Measurements from ENCODE around the gene RIN2.

The RIN2 gene

DNA sequence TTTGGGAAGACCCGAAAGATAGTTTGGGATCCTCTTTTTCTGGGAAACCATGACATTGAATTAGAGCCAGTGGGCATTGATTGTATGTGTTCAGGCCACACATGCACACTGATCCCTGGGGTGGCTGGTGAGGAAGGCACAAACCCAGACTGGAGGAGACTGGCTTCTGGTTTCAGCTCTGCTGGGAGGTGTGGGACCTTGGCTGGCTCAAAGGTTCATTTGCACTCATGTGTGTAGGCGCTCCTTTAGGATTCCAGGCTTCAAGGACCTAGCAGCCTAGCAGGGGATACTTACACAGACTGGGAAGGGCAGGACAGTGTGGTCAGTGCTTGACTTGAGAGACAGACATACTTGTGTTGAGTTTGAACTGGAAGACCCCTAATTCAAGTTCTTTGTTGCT is 7.2 kb downstream of the RIN2 start:
- Histone ChIP-seq H3K4me3 (ENCODE audit: extremely low read depth, insufficient read depth, low read length, poor library complexity, severe bottlenecking) (no peak overlapping the region), H3K27ac (ENCODE audit: low read depth, low read length, severe bottlenecking) (no peak overlapping the region), H3K4me1 (ENCODE audit: control insufficient read depth, insufficient read depth, low read length, poor library complexity, severe bottlenecking) (peaks cover 20% of the 10 kb centered on the region), H3K9me3 (ENCODE audit: control insufficient read depth, low read length) (no peaks in the 10 kb centered on the region), H3K36me3 (ENCODE audit: control insufficient read depth, insufficient read depth, low read length) (peaks cover 25% of the 10 kb centered on the region)
- WGBS, 2 experiments (ENCODE audit: insufficient coverage in 2 of 2), result 75 to 100% methylated on average over 1 to 2 of the region's 2 CpGs

DNA sequence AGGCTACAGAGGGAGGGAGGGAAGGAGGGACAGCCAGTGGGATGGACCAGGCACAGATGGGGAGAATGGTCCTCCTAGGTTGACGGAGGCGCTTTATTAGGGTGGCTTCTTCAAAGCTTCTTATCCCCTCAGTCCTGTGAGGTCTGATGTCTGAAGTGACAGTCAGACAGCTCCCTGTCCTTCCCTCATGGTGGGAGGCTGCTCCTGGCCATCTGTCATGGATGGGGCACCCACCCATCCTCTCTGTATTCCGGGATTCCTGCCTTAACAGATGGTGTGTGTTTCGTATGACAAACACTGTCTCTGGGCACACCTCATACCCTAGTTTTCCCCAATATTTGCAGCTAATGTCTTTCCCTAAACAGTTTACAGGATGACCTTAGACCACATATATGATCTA is 7.9 kb downstream of the RIN2 start:
- Histone ChIP-seq H3K4me3 (ENCODE audit: extremely low read depth, insufficient read depth, low read length, poor library complexity, severe bottlenecking) (no peak overlapping the region), H3K4me1 (ENCODE audit: control insufficient read depth, insufficient read depth, low read length, poor library complexity, severe bottlenecking) (peaks cover 26% of the 10 kb centered on the region), H3K36me3 (ENCODE audit: control insufficient read depth, insufficient read depth, low read length) (peaks cover 19% of the 10 kb centered on the region), H3K27ac (ENCODE audit: low read depth, low read length, severe bottlenecking) (no peak overlapping the region), H3K9me3 (ENCODE audit: control insufficient read depth, low read length) (no peaks in the 10 kb centered on the region)
- 88 to 97% methylated on average over 2 to 4 of the region's 4 CpGs for WGBS, 2 experiments (ENCODE audit: insufficient coverage in 2 of 2)

- H3K4me1 ChIP-seq (ENCODE audit: control insufficient read depth, insufficient read depth, low read length, poor library complexity, severe bottlenecking), result peaks cover 30% of the 10 kb centered on the region
- H3K9me3 ChIP-seq (ENCODE audit: control insufficient read depth, low read length), result no peaks in the 10 kb centered on the region
- WGBS, 2 experiments (ENCODE audit: insufficient coverage in 2 of 2), result 70 to 92% methylated on average over 2 to 3 of the region's 4 CpGs
- H3K27ac ChIP-seq (ENCODE audit: low read depth, low read length, severe bottlenecking), result no peak overlapping the region
- peaks cover 13% of the 10 kb centered on the region for H3K36me3 ChIP-seq (ENCODE audit: control insufficient read depth, insufficient read depth, low read length)
- H3K4me3 ChIP-seq (ENCODE audit: extremely low read depth, insufficient read depth, low read length, poor library complexity, severe bottlenecking), result no peak overlapping the region
Measured at GRCh38 chr20:19767070-19767469, 9.0 kb downstream of the RIN2 start.

- Histone ChIP-seq H3K36me3 (ENCODE audit: control insufficient read depth, insufficient read depth, low read length) (peaks cover 13% of the 10 kb centered on the region), H3K27ac (ENCODE audit: low read depth, low read length, severe bottlenecking) (no peak overlapping the region), H3K4me1 (ENCODE audit: control insufficient read depth, insufficient read depth, low read length, poor library complexity, severe bottlenecking) (peaks cover 28% of the 10 kb centered on the region), H3K4me3 (ENCODE audit: extremely low read depth, insufficient read depth, low read length, poor library complexity, severe bottlenecking) (no peak overlapping the region), H3K9me3 (ENCODE audit: control insufficient read depth, low read length) (no peaks in the 10 kb centered on the region)
- 91 to 100% methylated on average over 6 of the region's 7 CpGs for WGBS, 2 experiments (ENCODE audit: insufficient coverage in 2 of 2)
Measured at GRCh38 chr20:19768325-19768842, 10.3 kb downstream of the RIN2 start.

- no peaks in the 10 kb centered on the region for H3K9me3 ChIP-seq (ENCODE audit: control insufficient read depth, low read length)
- H3K36me3 ChIP-seq (ENCODE audit: control insufficient read depth, insufficient read depth, low read length), result peaks cover 13% of the 10 kb centered on the region
- 80 to 88% methylated on average over 1 to 2 of the region's 2 CpGs for WGBS, 2 experiments (ENCODE audit: insufficient coverage in 2 of 2)
- H3K4me1 ChIP-seq (ENCODE audit: control insufficient read depth, insufficient read depth, low read length, poor library complexity, severe bottlenecking), result peaks cover 19% of the 10 kb centered on the region
- H3K27ac ChIP-seq (ENCODE audit: low read depth, low read length, severe bottlenecking), result no peak overlapping the region
- no peak overlapping the region for H3K4me3 ChIP-seq (ENCODE audit: extremely low read depth, insufficient read depth, low read length, poor library complexity, severe bottlenecking)
Measured at GRCh38 chr20:19769507-19769906, 11.4 kb downstream of the RIN2 start.

- H3K4me3 ChIP-seq (ENCODE audit: extremely low read depth, insufficient read depth, low read length, poor library complexity, severe bottlenecking), result no peak overlapping the region
- no peaks in the 10 kb centered on the region for H3K9me3 ChIP-seq (ENCODE audit: control insufficient read depth, low read length)
- H3K4me1 ChIP-seq (ENCODE audit: control insufficient read depth, insufficient read depth, low read length, poor library complexity, severe bottlenecking), result peaks cover 19% of the 10 kb centered on the region
- WGBS, 2 experiments (ENCODE audit: insufficient coverage in 2 of 2), result 45 to 47% methylated on average over 6 of the region's 6 CpGs
- H3K27ac ChIP-seq (ENCODE audit: low read depth, low read length, severe bottlenecking), result no peak overlapping the region
- peaks cover 13% of the 10 kb centered on the region for H3K36me3 ChIP-seq (ENCODE audit: control insufficient read depth, insufficient read depth, low read length)
Measured at GRCh38 chr20:19770375-19770774, 12.3 kb downstream of the RIN2 start.

DNA sequence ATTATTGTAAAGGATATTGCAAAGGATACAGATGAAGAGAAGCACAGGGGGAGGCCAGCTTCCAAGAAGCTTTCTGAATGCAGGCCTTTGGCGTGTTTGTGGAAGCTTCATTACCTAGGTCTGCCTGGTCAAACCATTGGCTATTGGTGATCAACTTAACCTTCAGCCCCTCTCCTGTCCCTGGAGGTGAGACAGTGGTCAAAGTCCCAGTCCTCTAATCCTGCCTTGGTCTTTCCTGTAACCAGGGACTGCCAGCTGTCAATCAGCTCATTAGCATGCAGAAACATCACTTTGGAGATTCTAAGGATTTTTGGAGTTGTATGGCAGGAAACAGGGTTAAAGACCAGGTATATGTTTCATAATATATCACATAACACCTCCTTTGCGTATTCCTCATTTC is 13.0 kb downstream of the RIN2 start:
- Histone ChIP-seq H3K27ac (ENCODE audit: low read depth, low read length, severe bottlenecking) (no peak overlapping the region), H3K4me3 (ENCODE audit: extremely low read depth, insufficient read depth, low read length, poor library complexity, severe bottlenecking) (no peak overlapping the region), H3K36me3 (ENCODE audit: control insufficient read depth, insufficient read depth, low read length) (peaks cover 13% of the 10 kb centered on the region), H3K4me1 (ENCODE audit: control insufficient read depth, insufficient read depth, low read length, poor library complexity, severe bottlenecking) (peaks cover 19% of the 10 kb centered on the region), H3K9me3 (ENCODE audit: control insufficient read depth, low read length) (no peaks in the 10 kb centered on the region)
- WGBS, 2 experiments (ENCODE audit: insufficient coverage in 2 of 2), result 90 to 100% methylated on average over 1 to 2 of the region's 2 CpGs

GRCh38 chr20:19773471-19773870 is 15.4 kb downstream of the RIN2 start:
- WGBS, 2 experiments (ENCODE audit: insufficient coverage in 2 of 2), result 93 to 100% methylated on average over 2 to 3 of the region's 4 CpGs
- H3K9me3 ChIP-seq (ENCODE audit: control insufficient read depth, low read length), result no peaks in the 10 kb centered on the region
- H3K4me1 ChIP-seq (ENCODE audit: control insufficient read depth, insufficient read depth, low read length, poor library complexity, severe bottlenecking), result peaks cover 19% of the 10 kb centered on the region

DNA sequence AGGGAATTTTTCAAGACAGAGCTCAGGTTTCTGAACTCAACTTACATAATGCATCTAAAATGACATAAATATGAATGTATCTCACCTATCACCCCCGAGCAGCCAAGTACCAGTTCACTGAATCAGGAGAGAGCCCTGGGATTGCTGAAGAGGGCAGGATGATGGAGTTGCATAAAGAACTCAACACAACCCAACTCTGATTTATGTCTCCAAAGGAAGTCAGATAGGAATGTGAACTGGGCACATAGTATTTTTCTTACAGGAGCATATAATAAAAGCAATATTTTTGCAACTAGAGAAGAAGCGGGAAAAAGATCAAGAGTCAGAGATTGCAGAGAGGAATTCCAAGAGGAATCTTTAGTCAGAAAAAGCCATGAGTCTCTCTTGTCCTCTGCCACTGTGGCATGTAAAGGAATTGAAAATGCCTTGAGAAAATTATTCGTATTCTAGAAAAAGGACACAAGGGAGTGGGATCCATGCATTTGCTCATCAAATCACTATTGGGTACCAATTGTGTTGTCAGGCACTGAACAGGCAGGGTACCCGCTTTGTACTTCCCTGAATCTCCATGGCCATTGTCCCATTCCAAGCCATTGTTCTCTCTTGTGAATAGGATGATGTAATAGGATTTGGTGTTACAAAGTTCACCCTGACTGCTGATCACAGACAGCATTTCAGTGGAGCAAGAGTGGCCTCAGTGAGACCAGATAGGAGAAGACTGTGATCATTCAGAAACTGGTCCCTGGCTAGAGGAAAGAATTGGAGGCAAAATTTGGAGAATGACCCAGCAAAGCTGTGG is 16.3 kb downstream of the RIN2 start:
- H3K9me3 ChIP-seq (ENCODE audit: control insufficient read depth, low read length), result no peaks in the 10 kb centered on the region
- no peak overlapping the region for H3K27ac ChIP-seq (ENCODE audit: low read depth, low read length, severe bottlenecking)
- WGBS, 2 experiments (ENCODE audit: insufficient coverage in 2 of 2), result 95 to 100% methylated on average over 1 to 2 of the region's 4 CpGs
- no peak overlapping the region for H3K4me3 ChIP-seq (ENCODE audit: extremely low read depth, insufficient read depth, low read length, poor library complexity, severe bottlenecking)
- H3K4me1 ChIP-seq (ENCODE audit: control insufficient read depth, insufficient read depth, low read length, poor library complexity, severe bottlenecking), result peaks cover 17% of the 10 kb centered on the region
- peaks cover 7% of the 10 kb centered on the region for H3K36me3 ChIP-seq (ENCODE audit: control insufficient read depth, insufficient read depth, low read length)

More at GRCh38 chr20:19773471-19773870, 15.4 kb downstream of the RIN2 start:
- no peak overlapping the region for H3K4me3 ChIP-seq (ENCODE audit: extremely low read depth, insufficient read depth, low read length, poor library complexity, severe bottlenecking)
- H3K36me3 ChIP-seq (ENCODE audit: control insufficient read depth, insufficient read depth, low read length), result peaks cover 9% of the 10 kb centered on the region
- no peak overlapping the region for H3K27ac ChIP-seq (ENCODE audit: low read depth, low read length, severe bottlenecking)

DNA sequence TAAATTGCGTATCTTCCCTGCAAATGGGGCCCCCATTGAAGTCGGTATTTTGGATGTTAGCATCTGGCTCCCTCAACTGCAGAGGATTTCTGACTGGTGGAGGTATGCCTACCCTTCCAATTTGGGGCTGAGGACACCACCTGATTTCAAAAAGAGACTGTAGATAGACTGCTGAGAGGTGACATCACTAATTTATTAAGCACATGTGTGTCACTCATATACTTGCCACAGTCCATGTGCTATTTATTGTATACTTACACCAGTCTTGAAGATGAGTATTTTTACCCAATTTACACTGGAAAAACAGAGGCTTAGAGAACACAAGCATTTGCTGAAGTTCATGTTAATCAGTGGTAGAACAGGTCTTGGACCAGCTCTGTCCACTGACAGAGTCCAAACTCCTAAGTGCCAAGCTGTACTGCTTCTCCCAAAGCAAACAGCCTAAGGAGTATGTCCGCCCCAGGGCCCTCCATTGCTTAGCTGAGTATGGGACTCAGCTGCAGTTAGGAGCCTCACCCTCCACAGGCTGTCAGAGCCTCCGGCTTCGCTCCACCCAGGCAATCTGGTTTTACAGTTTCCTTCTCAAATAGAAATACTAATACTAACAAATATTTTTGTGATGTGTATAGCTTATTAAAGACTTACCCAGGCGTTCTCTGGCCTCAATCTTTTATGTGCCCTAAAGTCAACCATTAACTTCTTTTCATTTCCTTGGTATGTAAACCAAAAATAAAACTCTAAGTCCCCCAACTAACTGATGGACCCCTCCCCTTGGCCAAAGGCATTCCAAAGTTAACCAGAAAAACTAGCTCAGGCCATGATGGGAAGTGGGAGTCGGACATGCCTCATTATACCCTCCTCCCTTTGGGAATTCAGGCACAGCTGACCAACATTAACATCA is 17.5 kb downstream of the RIN2 start:
- Histone ChIP-seq H3K4me1 (ENCODE audit: control insufficient read depth, insufficient read depth, low read length, poor library complexity, severe bottlenecking) (peaks cover 6% of the 10 kb centered on the region), H3K36me3 (ENCODE audit: control insufficient read depth, insufficient read depth, low read length) (peaks cover 5% of the 10 kb centered on the region), H3K4me3 (ENCODE audit: extremely low read depth, insufficient read depth, low read length, poor library complexity, severe bottlenecking) (no peak overlapping the region), H3K9me3 (ENCODE audit: control insufficient read depth, low read length) (no peaks in the 10 kb centered on the region), H3K27ac (ENCODE audit: low read depth, low read length, severe bottlenecking) (no peak overlapping the region)
- 83 to 94% methylated on average over 3 of the region's 7 CpGs for WGBS, 2 experiments (ENCODE audit: insufficient coverage in 2 of 2)
